ENCODE measurements around the gene BNC2. TPM values are rescaled to one million over a fixed set of nuclear protein-coding genes. Genes with fewer than 3 reads are reported as not detected.

The BNC2 gene
- total RNA-seq, 2 experiments from 2014 or later = not detected

DNA sequence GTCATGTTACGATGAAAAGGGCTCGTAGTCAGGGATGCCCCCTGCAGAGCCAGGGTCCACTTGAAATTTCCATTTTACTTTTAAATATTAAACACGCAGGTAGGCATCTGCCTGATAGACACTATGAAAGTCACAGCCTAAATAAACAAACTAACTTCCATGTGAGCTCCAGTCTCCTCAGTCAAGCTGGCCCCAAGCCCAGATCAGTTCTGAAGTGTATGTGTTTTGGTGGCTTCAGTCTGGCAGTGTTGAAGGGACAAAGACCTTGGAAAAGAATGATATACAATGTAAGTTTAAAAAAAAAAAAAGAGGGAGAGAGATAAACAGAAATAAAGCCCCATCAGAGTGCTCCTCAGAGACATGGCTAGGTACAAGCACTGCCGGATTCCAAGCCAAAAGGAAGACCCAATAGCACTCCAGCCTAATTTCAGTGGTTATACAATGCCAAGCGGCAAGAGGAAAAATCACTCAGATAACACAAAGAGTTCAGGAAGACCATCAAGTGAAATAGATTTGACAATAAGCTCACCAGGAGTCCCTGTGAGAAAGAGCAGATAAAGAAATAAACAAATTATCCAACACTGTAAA lies 181.0 kb downstream of the BNC2 start:
- no peaks in the 10 kb centered on the region for H3K36me3 Mint-ChIP-seq (ENCODE audit: low read depth)
- H3K9me3 Mint-ChIP-seq (ENCODE audit: insufficient read depth) = no peaks in the 10 kb centered on the region
- ATAC-seq (no peak), DNase-seq (no peak)
- ChIA-PET CTCF (interaction anchor here (0.6 kb wide), 1 partner anchor 13 kb away, joined by 3 read pairs; no protein-coding TSS in a partner anchor), POLR2A (no interaction called here)
- no peaks in the 10 kb centered on the region for H3K27me3 Mint-ChIP-seq (ENCODE audit: low read depth)
- no peaks in the 10 kb centered on the region for H3K4me1 Mint-ChIP-seq (ENCODE audit: low read depth)
- H3K4me3 Mint-ChIP-seq = no peak overlapping the region
- no peak overlapping the region for H3K27ac Mint-ChIP-seq

DNA sequence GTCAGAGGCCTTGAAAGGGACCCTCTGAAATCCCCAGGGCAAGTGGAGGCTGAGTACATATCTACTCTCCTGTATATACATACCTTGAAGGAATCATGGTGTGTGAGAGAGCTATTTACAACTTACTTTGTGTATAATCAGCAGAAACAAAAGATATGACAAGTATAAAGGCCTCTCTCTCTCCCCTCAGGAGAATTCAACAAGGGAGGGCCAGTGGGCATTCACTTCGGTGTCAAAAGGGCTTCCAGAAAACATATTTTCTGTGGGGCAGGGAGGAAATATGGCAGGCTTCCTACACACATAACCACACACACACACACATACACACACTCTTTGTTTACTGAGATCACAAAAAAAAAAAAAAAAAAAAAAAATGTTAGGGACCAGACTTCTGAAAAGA lies 181.7 kb downstream of the BNC2 start:
- ATAC-seq = no peak
- no peak overlapping the region for H3K4me3 Mint-ChIP-seq
- no peak for DNase-seq
- ChIA-PET CTCF (interaction anchor here (0.6 kb wide), 1 partner anchor 14 kb away, joined by 3 read pairs; no protein-coding TSS in a partner anchor), POLR2A (no interaction called here)
- no peaks in the 10 kb centered on the region for H3K4me1 Mint-ChIP-seq (ENCODE audit: low read depth)
- H3K27me3 Mint-ChIP-seq (ENCODE audit: low read depth) = no peaks in the 10 kb centered on the region
- no peak overlapping the region for H3K27ac Mint-ChIP-seq
- H3K36me3 Mint-ChIP-seq (ENCODE audit: low read depth) = no peaks in the 10 kb centered on the region
- no peaks in the 10 kb centered on the region for H3K9me3 Mint-ChIP-seq (ENCODE audit: insufficient read depth)

DNA sequence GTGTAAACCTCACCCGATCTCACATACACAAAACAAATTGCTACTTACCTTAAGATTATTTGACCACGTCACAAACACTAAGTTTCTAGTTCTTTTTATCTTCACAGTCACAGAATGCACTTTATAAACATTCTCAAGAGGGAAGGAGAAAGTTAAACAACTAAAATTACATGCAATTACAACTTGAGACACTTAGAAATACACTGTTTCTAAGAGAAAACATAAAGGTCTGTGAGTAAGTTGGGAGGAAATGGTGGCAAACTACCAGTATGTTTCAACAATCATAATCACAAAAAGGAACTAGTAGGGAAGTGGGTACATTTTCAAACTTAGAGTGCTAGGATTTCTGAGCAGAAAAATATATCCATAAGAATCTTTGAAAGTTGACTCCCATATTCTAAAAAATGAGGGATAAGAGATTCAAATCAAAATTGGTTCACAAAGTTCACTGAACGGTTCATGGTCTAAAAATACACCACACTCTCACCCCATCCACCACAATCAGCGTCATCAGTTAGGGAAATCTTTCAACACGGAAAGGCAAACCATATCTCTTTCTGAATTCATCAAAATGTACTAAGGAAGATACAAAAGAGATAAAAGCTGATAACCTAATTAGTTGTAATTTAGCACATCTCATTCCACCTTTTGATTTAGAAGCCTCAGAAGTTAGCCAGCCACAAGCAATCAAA lies 182.6 kb downstream of the BNC2 start:
- CTCF ChIA-PET = no interaction called here
- DNase-seq (no peak), ATAC-seq (no peak)
- H3K27me3 Mint-ChIP-seq (ENCODE audit: low read depth) = no peaks in the 10 kb centered on the region
- POLR2A ChIA-PET = no interaction called here
- H3K9me3 Mint-ChIP-seq (ENCODE audit: insufficient read depth) = no peaks in the 10 kb centered on the region
- H3K36me3 Mint-ChIP-seq (ENCODE audit: low read depth) = no peaks in the 10 kb centered on the region
- no peaks in the 10 kb centered on the region for H3K4me1 Mint-ChIP-seq (ENCODE audit: low read depth)
- no peak overlapping the region for H3K4me3 Mint-ChIP-seq
- no peak overlapping the region for H3K27ac Mint-ChIP-seq

DNA sequence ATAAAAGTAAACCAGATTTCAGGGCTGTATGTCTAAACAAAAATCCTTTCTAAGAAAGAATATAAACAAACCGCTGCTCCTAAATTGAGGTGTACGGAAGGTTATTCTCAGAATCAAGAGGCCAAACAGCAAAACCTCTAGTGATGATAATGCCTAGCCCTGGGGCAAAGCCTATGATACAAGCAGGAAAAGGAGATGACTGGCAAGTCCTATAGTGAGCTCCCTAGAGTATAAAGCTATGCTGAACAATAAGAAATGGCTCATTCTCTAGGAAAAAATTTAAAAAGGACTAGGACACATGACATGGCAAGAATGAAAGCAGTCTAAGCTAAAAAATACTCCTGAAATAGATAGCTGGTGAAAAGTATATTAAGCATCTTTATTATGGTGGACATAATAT lies 187.1 kb downstream of the BNC2 start:
- H3K27ac Mint-ChIP-seq = no peak overlapping the region
- H3K4me3 Mint-ChIP-seq = no peak overlapping the region
- ATAC-seq (no peak), DNase-seq (no peak)
- ChIA-PET CTCF (no interaction called here), POLR2A (no interaction called here)
- H3K36me3 Mint-ChIP-seq (ENCODE audit: low read depth) = no peaks in the 10 kb centered on the region
- peaks cover 5% of the 10 kb centered on the region for H3K9me3 Mint-ChIP-seq (ENCODE audit: insufficient read depth)
- H3K4me1 Mint-ChIP-seq (ENCODE audit: low read depth) = no peaks in the 10 kb centered on the region
- H3K27me3 Mint-ChIP-seq (ENCODE audit: low read depth) = no peaks in the 10 kb centered on the region

DNA sequence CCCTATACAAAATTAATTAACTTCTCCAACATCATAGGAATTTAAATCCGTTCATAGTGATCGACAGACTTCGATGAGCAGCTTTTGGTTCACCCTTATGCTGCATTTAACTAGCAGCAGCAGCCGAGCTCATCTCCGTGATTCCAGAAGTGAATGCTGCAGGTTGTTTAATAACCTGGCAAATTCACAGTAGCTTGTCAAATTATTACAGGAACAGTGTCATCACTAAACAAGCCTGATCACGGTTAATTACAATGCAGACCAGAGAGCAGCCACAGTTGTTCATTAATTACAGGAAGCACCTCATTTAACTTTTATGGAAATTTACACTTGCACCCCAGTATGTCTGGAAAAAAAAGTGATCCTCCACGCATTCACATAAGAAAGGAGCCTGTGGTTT lies 188.2 kb downstream of the BNC2 start:
- H3K36me3 Mint-ChIP-seq (ENCODE audit: low read depth) = no peaks in the 10 kb centered on the region
- no peak for ATAC-seq
- H3K4me3 Mint-ChIP-seq = no peak overlapping the region
- DNase-seq = no peak
- no peaks in the 10 kb centered on the region for H3K4me1 Mint-ChIP-seq (ENCODE audit: low read depth)
- H3K27ac Mint-ChIP-seq = no peak overlapping the region
- peaks cover 5% of the 10 kb centered on the region for H3K9me3 Mint-ChIP-seq (ENCODE audit: insufficient read depth)
- ChIA-PET CTCF (no interaction called here), POLR2A (no interaction called here)
- H3K27me3 Mint-ChIP-seq (ENCODE audit: low read depth) = no peaks in the 10 kb centered on the region

DNA sequence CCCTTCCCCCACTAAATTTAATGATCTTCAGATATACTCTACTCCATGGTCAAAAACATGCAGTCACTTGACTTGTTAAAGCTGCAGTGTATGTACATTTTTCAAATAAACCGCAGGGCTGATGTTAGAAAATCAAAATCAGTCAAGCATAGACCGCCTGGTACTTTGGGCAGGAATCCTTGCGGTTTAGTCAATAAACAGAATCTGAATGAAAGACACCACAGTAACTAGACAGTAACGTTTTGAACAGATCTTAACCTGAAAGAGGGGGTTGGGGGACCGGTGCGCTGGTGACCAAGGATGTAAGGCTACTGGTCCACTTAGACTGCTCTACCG lies 188.8 kb downstream of the BNC2 start:
- no peaks in the 10 kb centered on the region for H3K36me3 Mint-ChIP-seq (ENCODE audit: low read depth)
- CTCF ChIA-PET = no interaction called here
- H3K4me1 Mint-ChIP-seq (ENCODE audit: low read depth) = no peaks in the 10 kb centered on the region
- no peak overlapping the region for H3K27ac Mint-ChIP-seq
- H3K27me3 Mint-ChIP-seq (ENCODE audit: low read depth) = no peaks in the 10 kb centered on the region
- peaks cover 5% of the 10 kb centered on the region for H3K9me3 Mint-ChIP-seq (ENCODE audit: insufficient read depth)
- no peak overlapping the region for H3K4me3 Mint-ChIP-seq
- ATAC-seq = no peak
- no peak for DNase-seq
- POLR2A ChIA-PET = no interaction called here

DNA sequence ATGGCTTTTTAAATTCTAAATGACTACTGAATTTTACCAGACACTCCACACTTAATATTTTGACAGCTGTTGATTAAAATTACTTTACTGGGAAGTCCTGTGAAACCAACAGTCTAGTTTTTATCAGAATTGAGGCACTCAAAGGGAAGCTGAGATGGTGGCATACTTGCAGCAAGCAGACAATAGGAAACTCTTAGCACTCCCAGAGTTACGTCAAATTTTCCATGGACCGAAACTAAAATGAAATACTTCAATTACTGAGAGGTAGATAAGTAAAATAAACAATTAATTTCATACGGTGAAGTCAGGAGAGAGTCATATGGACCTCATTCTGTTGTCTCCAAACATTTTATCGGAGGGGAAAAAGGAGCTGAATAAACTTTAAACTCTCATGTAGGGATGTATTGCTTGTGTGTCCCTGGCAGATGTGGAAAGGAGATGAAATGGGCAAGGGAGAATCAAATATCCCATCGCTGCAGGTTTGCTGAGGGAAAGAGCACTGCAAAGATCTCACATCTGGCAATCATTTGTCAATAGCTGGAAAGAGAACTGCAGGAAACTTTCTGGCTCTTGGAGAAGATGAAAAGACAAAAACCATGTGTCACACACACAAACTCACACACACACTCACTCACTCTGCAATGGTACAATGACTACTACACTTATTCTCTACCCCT lies 189.4 kb downstream of the BNC2 start:
- no peaks in the 10 kb centered on the region for H3K4me1 Mint-ChIP-seq (ENCODE audit: low read depth)
- ChIA-PET POLR2A (no interaction called here), CTCF (no interaction called here)
- ATAC-seq (no peak), DNase-seq (no peak)
- no peaks in the 10 kb centered on the region for H3K36me3 Mint-ChIP-seq (ENCODE audit: low read depth)
- no peak overlapping the region for H3K4me3 Mint-ChIP-seq
- H3K27me3 Mint-ChIP-seq (ENCODE audit: low read depth) = no peaks in the 10 kb centered on the region
- H3K9me3 Mint-ChIP-seq (ENCODE audit: insufficient read depth) = peaks cover 5% of the 10 kb centered on the region
- no peak overlapping the region for H3K27ac Mint-ChIP-seq

DNA sequence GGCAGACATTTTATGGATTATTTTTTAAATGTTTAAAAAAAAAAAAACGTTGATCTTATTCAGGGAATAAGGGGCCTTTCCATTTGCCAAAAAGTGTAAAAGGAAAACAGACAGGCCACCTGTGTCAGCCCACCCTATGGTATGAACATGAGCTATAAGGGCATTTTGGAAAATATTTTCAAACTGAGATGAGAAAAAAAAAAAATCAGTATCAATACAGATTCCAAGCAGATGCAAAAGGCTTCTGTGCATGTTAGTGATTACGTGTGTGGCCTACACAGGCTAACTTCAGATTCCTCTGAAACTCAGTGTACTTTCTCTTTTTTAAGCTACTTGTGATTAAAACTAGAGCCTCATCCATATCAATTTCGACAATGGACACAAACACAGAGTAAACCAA lies 189.9 kb downstream of the BNC2 start:
- H3K4me1 Mint-ChIP-seq (ENCODE audit: low read depth) = no peaks in the 10 kb centered on the region
- DNase-seq (no peak), ATAC-seq (no peak)
- POLR2A ChIA-PET = no interaction called here
- no peaks in the 10 kb centered on the region for H3K36me3 Mint-ChIP-seq (ENCODE audit: low read depth)
- H3K27me3 Mint-ChIP-seq (ENCODE audit: low read depth) = no peaks in the 10 kb centered on the region
- no peak overlapping the region for H3K4me3 Mint-ChIP-seq
- CTCF ChIA-PET = no interaction called here
- no peak overlapping the region for H3K27ac Mint-ChIP-seq
- H3K9me3 Mint-ChIP-seq (ENCODE audit: insufficient read depth) = peaks cover 5% of the 10 kb centered on the region

DNA sequence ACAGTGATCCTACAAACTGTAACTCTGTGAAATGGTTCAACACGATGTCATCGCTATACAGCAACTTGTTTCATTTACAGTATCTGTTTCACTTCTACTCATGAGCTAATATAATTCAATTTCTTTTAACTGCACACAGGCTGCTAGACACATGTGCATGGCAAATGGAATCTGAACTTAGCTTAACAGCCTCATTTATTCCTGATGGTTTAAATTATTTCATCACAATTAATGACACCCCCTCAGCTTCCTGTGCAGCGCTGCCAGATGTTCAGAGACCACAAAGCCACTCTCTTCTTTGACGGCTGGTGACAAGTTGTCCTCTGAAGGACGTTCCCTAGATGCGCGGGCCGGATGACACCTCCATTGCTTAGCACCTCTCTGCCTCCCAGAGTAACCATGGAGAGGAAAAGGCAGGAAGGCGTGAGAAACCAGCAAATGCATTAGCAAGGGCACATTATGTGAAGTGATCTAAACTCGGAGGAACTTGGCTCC lies 191.1 kb downstream of the BNC2 start:
- Mint-ChIP-seq H3K27ac (no peak overlapping the region), H3K9me3 (ENCODE audit: insufficient read depth) (peaks cover 5% of the 10 kb centered on the region), H3K4me3 (no peak overlapping the region), H3K27me3 (ENCODE audit: low read depth) (no peaks in the 10 kb centered on the region), H3K4me1 (ENCODE audit: low read depth) (no peaks in the 10 kb centered on the region), H3K36me3 (ENCODE audit: low read depth) (no peaks in the 10 kb centered on the region)
- CTCF ChIA-PET = no interaction called here
- no peak for DNase-seq
- ATAC-seq = no peak
- POLR2A ChIA-PET = no interaction called here

DNA sequence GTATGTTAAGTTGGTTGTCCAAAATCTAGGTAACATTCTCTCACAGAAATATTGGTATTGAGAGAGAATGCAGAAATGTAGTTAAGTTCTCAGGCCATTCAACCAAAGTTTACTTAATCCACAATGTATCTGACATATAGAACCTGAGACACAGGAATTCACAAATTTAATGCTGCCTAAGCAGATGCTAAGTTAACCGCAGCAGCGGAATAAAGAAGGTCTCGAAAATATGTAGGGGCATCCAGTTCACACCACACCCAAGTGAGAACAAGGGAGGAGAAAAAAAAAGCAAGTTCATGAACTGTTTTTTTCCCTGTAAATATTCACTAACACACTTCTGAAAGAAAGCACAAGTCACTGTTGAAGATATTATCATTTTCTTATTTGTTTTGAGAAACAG lies 194.0 kb downstream of the BNC2 start:
- ChIA-PET CTCF (no interaction called here), POLR2A (no interaction called here)
- Mint-ChIP-seq H3K9me3 (ENCODE audit: insufficient read depth) (peaks cover 5% of the 10 kb centered on the region), H3K36me3 (ENCODE audit: low read depth) (no peaks in the 10 kb centered on the region), H3K4me1 (ENCODE audit: low read depth) (no peaks in the 10 kb centered on the region), H3K4me3 (no peak overlapping the region), H3K27me3 (ENCODE audit: low read depth) (no peaks in the 10 kb centered on the region), H3K27ac (no peak overlapping the region)
- no peak for ATAC-seq
- DNase-seq = no peak

DNA sequence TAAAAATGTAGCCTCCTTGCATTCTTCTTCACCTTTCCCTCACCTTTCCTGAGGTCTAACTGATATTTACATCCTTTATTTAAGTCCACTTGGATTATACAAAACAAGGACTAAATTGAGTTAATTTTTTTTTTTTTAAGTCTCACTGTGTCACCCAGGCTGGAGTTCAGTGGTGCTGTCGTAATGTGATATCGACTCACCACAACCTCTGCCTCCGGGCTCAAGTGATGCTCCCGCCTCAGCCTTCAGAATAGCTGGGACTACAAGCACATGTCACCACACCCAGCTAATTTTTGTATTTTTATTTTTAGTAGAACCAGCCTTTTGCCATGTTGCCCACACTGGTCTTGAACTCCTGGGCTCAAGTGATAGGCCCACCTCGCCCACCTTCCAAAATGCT lies 195.3 kb downstream of the BNC2 start:
- POLR2A ChIA-PET = no interaction called here
- H3K9me3 Mint-ChIP-seq (ENCODE audit: insufficient read depth) = no peaks in the 10 kb centered on the region

DNA sequence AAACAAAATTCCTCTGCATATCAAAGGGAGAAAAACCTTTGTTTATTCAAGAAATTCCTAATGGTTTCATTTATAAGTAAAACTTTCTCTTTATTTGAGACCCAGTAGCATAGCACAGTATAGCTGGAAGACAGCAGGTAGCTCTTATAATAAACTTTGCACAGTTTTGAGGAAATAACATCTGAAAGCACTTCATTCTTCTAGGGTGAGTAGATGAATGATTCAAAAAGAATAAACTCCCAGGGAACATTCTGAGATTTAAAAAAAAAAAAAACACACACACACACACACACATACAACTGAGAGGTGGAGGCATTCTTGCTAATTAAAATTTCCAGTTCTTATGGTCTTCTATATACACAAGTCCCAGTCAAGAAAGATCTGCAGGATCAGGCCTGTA lies 197.3 kb downstream of the BNC2 start:
- Mint-ChIP-seq H3K4me3 (no peak overlapping the region), H3K27ac (no peak overlapping the region), H3K9me3 (ENCODE audit: insufficient read depth) (no peaks in the 10 kb centered on the region), H3K36me3 (ENCODE audit: low read depth) (no peaks in the 10 kb centered on the region), H3K27me3 (ENCODE audit: low read depth) (no peaks in the 10 kb centered on the region), H3K4me1 (ENCODE audit: low read depth) (no peaks in the 10 kb centered on the region)
- no peak for DNase-seq
- ChIA-PET POLR2A (no interaction called here), CTCF (no interaction called here)
- no peak for ATAC-seq

More for the DNA sequence above, 195.3 kb downstream of the BNC2 start:
- DNase-seq = no peak
- H3K27ac Mint-ChIP-seq = no peak overlapping the region
- no peaks in the 10 kb centered on the region for H3K4me1 Mint-ChIP-seq (ENCODE audit: low read depth)
- H3K4me3 Mint-ChIP-seq = no peak overlapping the region
- no peaks in the 10 kb centered on the region for H3K27me3 Mint-ChIP-seq (ENCODE audit: low read depth)
- no peak for ATAC-seq
- H3K36me3 Mint-ChIP-seq (ENCODE audit: low read depth) = no peaks in the 10 kb centered on the region
- CTCF ChIA-PET = no interaction called here

Measured in activated CD8-positive, alpha-beta T cell treated with anti-CD3 and anti-CD28 coated beads, Interleukin-2, amount 10 ng/mL, durations not matched to agents 7 days and 5 days (primary cell).